ENCODE measurements around the gene MRPS2. TPM values are rescaled to one million over a fixed set of nuclear protein-coding genes. Genes with fewer than 3 reads are reported as not detected.

The MRPS2 gene
- total RNA-seq, 1 experiment from 2014 or later = 21.3 TPM

DNA sequence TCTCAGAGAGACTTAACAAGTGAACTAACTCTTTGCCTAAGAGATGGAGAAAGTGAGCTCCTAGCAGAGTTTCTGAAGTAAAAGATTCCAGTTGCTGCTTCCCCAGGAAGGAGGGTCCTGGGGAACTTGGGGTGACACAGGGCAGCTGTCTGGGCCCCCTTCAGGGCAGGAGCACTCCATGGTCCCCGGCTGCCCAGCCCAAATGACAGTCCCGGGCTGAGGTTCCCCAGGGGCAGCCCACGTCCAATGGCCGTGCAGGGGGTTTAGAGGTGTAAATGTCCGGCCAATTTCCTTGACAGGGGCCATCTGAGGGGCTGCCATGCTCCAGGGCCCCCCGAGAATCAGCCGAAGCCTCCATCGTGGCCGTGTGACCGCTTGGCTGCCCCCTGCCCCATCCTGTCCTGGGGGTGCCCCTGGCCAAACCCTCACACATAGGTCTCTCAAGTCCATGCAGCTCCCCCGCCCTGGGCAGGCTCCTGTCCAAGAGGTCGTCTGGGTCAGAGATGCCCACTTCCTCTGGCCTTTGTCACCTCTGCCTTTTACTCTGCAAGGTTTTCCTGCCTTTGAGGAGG, 26.4 kb upstream of the MRPS2 start:
- H3K27me3 ChIP-seq (replicated peaks) = no peaks in the 10 kb centered on the region
- DNase-seq (ENCODE audit: low read depth in 1 of 2, low spot score in 2 of 2) = no peak
- no peaks in the 10 kb centered on the region for H3K36me3 ChIP-seq
- H3K4me3 ChIP-seq = no peak overlapping the region
- H3K9me3 ChIP-seq (replicated peaks) = no peaks in the 10 kb centered on the region
- H3K27ac ChIP-seq = no peak overlapping the region
- H3K4me1 ChIP-seq (replicated peaks) = peaks cover 10% of the 10 kb centered on the region

DNA sequence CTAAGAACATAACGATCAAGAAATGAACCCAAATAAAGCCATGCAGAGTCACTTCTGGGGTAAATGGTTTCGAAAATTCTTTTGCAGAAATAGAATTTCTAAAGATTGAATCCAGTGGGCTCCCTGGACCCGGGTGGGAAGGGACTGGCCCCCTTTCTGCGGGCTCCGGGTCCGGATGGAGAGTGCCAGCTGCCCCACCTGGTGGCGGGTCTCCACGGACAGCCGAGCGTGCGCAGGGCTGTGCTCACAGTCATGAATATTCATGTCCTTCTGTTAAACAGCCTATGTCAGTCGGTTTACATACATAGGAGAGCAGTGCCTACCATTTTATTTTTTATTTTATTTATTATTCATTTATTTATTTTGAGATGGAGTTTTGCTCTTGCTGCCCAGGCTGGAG, 25.6 kb upstream of the MRPS2 start:
- DNase-seq (ENCODE audit: low read depth in 1 of 2, low spot score in 2 of 2) = no peak
- Histone ChIP-seq H3K27ac (no peak overlapping the region), H3K36me3 (no peaks in the 10 kb centered on the region), H3K4me1 (replicated peaks) (peaks cover 7% of the 10 kb centered on the region), H3K27me3 (replicated peaks) (no peaks in the 10 kb centered on the region), H3K4me3 (no peak overlapping the region), H3K9me3 (replicated peaks) (no peaks in the 10 kb centered on the region)

DNA sequence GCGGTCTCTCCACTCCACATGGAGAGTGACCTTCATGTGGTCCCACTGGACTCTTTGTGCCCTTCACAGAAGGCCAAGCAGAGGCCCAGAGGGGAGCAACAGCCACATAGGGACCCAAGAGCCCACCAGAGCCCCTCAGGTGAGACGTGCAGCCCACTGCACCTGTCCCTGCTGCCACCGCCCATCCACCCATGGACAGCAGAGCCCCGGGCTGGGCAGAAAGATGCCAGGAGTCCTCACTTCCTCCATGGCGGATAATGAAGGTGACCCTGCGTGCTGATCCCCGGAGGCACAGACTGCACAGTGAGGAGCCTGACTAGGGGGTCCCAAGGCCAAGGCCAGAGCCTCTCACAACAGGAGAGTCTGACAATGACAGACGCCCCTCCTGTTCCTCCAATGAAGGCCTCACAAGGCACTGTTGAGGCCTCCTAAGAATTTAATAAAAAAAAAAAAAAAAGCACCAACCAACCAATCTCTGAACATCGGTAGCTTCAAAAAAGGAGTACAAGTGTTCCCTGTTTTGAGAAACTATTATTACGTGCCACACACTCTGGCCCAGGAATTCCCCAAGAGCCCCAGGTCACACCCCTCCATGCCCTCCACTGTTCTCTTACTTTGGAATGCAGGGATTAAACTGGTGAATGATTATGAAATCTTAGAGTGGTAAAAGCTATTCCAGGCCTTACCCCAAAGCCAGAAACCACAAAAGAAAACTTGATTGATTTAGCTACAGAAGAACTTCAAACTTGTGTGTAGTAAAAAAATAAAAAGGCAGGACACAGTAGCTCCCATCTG, 23.7 kb upstream of the MRPS2 start:
- Histone ChIP-seq H3K36me3 (peaks cover 9% of the 10 kb centered on the region; the same call in 1 of the 2 replicates), H3K27me3 (replicated peaks) (no peaks in the 10 kb centered on the region), H3K9me3 (replicated peaks) (no peaks in the 10 kb centered on the region), H3K4me3 (no peak overlapping the region), H3K27ac (no peak overlapping the region), H3K4me1 (replicated peaks) (peaks cover 13% of the 10 kb centered on the region)
- no peak for DNase-seq (ENCODE audit: low read depth in 1 of 2, low spot score in 2 of 2)

- Histone ChIP-seq H3K4me1 (replicated peaks) (peaks cover 13% of the 10 kb centered on the region), H3K9me3 (replicated peaks) (no peaks in the 10 kb centered on the region), H3K4me3 (no peak overlapping the region; the same call in 1 of the 2 replicates), H3K27me3 (replicated peaks) (no peaks in the 10 kb centered on the region), H3K27ac (no peak overlapping the region), H3K36me3 (peaks cover 9% of the 10 kb centered on the region; the same call in 1 of the 2 replicates)
- no peak for DNase-seq (ENCODE audit: low read depth in 1 of 2, low spot score in 2 of 2)
These were observed 22.3 kb upstream of the MRPS2 start for GRCh38 chr9:135478191-135478590.

DNA sequence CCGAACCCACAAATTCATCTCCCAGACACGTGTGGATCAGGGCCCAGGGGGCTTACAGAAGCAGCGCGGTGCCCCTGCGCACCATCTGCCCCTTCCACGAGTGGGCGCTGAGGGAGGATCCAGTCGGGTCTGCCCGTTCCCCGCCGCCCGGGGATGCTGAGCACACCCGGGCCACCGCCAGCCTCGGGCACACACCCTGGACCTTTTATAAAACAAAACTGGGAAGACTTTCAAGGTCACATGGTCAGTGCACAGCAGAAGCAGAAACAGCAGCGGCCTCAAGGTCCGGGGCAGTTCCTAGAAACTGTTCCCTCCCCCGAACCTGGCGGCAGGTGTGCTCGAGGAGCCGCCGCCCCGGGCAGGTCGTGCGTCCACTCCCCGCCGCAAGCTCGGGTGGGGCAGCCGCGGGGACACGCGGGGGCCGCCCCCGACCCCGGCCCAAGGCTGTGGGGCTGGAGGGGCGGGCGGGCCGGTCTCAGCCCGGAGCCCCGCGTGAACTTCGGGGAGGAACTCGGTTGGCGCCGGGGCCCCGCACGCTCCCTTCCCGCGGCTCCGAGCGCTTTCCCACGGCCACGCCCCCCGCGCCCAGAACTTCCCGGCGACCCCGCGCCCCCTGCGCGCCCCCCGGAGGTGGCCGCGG, 21.5 kb upstream of the MRPS2 start:
- Histone ChIP-seq H3K27me3 (replicated peaks) (no peaks in the 10 kb centered on the region), H3K36me3 (peaks cover 10% of the 10 kb centered on the region; the same call in 1 of the 2 replicates), H3K4me1 (replicated peaks) (peaks cover 13% of the 10 kb centered on the region), H3K9me3 (replicated peaks) (no peaks in the 10 kb centered on the region), H3K4me3 (peak overlapping the region; percentile 50), H3K27ac (no peak overlapping the region)
- peak in 1 of 2 experiments; percentile 10 for DNase-seq (ENCODE audit: low read depth in 1 of 2, low spot score in 2 of 2)

DNA sequence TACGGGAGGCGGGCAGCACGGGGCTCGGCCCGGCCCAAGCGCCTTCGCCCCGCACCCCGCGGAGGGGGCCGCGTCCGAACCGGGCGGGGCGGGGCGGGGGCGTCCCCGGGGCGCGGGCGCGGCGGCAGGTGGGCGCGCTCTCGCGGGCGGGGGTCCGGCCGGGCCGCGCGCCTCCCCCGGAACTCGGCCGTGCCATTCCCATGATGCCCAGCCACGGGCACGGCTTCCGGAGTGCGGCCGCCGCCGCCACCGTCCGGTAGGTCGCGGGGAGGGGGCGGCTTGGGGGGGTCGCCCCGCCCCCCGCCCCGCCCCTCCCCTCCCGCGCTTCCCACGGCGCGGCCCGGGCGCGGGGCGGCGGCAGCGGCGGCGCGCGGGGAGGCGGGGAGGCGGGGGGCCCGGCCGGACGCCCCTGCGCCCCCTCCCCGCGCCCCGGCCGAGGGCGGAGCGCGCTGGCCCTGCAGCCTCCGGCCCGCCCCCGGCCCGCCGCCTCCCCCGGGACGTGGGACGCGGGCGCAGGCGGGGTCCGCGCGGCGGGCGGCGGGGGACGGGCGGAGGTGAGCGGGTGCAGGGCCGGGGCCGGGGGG, 20.9 kb upstream of the MRPS2 start, which contains the start of gene PPP1R26:
Gene PPP1R26, plus strand, starts transcription at position 314 of the 584 bp plus-strand sequence. CDS start 4,729 bp downstream, outside the sequence.
- H3K27ac ChIP-seq = no peak within 1 kb of the TSS
- no peak for DNase-seq (ENCODE audit: low read depth in 1 of 2, low spot score in 2 of 2)
- H3K4me1 ChIP-seq (replicated peaks) = peaks cover 13% of the 10 kb centered on the region
- no peaks in the 10 kb centered on the region for H3K27me3 ChIP-seq (replicated peaks)
- peak within 1 kb of the TSS; percentile 87 for H3K4me3 ChIP-seq
- H3K36me3 ChIP-seq = peaks cover 13% of the 10 kb centered on the region
- no peaks in the 10 kb centered on the region for H3K9me3 ChIP-seq (replicated peaks)

DNA sequence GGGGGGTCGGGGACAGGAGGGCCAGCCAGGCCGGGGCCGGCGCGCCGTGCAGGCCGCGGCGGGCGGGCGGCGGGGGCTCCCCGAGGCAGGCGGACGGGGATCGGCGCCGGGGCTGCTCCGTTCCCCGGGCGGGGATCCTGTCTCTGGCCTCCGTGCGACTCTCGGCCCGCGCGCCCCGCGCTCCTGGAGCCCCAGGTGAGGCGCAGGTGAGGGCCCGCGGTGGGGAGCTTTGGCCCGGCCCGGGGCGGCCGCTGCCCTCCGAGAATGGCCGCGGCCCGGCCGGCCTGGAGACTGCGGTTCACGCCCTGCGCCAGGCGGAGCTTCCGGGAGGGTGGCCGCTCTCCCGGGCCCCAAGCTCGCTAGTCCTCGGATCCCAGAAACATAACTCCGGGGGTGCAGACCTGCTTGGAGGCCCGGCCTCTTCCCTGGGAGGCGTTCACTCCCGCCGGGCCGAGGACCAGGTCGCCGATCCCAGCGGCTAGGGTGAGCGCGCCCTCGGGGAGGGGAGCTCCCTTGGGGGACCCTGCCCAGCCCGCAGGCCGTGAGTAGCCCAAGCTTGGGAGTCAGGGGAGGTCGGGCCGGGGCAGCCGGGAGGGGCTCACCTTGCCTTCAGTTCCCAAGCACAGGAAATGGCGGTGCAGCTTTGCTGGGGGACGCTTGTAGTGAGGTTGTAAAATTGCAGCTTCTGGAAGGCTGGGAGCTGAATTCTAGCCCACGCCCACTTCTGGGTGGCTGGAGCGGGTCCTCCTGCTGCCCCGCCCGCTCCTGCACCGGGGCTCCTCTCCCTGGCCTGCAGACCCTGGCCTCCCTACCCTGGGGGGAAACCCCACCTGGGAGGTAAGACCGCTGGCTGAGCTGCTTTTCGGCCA, 20.2 kb upstream of the MRPS2 start:
- peaks cover 17% of the 10 kb centered on the region for H3K36me3 ChIP-seq
- peak overlapping the region; percentile 87 for H3K4me3 ChIP-seq
- no peaks in the 10 kb centered on the region for H3K9me3 ChIP-seq (replicated peaks)
- H3K27me3 ChIP-seq (replicated peaks) = no peaks in the 10 kb centered on the region
- peak in 1 of 2 experiments; percentile 25 for DNase-seq (ENCODE audit: low read depth in 1 of 2, low spot score in 2 of 2)
- H3K27ac ChIP-seq = no peak overlapping the region
- H3K4me1 ChIP-seq (replicated peaks) = peaks cover 13% of the 10 kb centered on the region

DNA sequence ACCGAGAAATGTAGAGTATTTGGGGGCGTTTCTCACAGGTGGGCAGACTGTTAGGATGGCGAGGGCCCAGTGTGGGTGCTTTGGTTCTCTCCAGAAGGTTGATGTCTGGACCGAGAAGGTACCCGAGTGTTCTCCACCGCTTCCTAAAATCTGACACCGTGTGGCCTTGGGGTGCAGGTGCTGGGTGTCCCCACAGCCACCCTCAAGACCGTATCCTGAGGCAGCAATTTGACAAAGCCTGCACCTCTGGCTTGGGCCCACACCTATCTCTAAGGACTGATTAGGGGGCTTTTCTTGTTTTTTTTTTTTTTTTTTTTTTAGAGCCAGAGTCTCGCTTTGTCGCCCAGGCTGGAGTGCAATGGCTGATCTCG, 19.6 kb upstream of the MRPS2 start:
- Histone ChIP-seq H3K27ac (no peak overlapping the region), H3K36me3 (peaks cover 20% of the 10 kb centered on the region), H3K4me1 (replicated peaks) (peaks cover 13% of the 10 kb centered on the region), H3K4me3 (peak overlapping the region; percentile 87), H3K9me3 (replicated peaks) (no peaks in the 10 kb centered on the region), H3K27me3 (replicated peaks) (no peaks in the 10 kb centered on the region)
- no peak for DNase-seq (ENCODE audit: low read depth in 1 of 2, low spot score in 2 of 2)

DNA sequence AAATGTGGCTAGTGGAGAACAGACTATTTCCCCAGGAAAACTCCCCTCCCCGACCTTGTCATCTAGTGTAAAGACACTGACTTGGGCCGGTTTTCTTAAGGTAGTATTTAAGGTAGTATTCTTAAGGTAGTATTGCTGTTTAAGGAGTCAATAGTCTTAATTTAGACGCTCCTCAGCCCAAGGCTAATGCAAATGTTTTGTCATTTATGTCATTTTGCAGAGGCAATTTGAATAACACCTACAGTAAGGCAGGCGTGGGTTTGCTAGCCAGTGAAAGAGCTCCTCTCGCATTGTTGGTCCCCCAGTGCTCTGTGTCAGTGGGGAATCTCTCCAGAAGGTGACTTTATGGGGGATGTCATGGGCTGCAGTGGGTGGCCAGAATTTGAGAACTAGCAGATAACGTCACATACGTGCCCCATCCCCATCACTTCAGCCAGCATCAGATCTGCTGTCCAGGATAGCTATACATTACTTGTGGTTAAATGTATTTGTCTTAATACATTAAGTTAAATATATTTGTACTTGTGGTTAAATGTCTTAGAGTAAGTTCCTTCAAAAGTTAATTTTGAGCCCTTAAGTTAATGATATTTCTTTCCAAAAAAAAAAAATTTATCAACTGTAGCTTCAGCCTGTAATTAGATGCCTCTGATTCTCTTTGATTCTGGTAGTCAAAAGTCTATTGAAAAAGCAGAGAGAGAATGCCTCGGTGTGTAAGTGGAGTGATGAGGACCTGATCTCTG, 18.3 kb upstream of the MRPS2 start:
- DNase-seq (ENCODE audit: low read depth in 1 of 2, low spot score in 2 of 2) = no peak
- no peaks in the 10 kb centered on the region for H3K27me3 ChIP-seq (replicated peaks)

DNA sequence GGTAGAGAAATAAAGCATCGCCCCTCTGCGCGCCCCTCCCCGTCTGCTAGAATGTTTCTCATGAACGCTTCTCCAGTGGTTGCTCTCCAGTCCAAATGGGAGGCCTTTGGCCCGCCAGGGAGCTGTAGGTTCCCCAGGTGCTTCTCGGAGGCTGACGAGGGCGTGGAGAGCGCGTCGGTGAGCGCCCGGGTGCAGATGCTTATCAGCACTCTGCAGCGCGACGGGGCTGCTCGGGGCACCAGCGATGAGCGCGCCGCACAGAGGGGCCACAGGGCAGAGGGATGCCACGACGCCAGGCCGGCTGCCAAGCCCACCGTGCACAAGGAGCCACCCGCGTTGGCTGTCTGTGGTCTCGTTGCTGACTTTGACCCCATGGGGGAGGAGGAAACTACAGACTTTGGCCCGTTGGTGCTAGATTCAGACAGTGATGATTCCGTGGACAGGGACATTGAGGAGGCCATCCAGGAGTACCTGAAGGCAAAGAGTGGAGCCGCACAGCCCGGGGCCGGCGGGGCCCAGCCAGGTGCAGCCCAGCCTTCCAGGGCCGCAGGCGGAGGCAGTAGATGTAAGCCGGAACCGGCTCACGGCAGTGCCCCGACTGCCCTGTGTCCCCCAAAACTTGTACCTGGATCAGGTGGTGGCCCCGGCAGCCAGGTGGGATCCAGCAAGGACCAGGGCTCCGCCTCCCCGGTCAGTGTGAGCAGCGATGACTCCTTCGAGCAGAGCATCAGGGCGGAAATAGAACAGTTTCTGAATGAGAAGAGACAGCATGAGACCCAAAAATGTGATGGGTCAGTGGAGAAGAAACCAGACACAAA, 15.8 kb upstream of the MRPS2 start:
- Histone ChIP-seq H3K9me3 (replicated peaks) (no peaks in the 10 kb centered on the region), H3K27ac (no peak overlapping the region), H3K4me1 (replicated peaks) (peaks cover 6% of the 10 kb centered on the region), H3K27me3 (replicated peaks) (no peaks in the 10 kb centered on the region), H3K36me3 (peaks cover 32% of the 10 kb centered on the region), H3K4me3 (no peak overlapping the region)
- DNase-seq (ENCODE audit: low read depth in 1 of 2, low spot score in 2 of 2) = no peak

More for the DNA sequence above, 18.3 kb upstream of the MRPS2 start:
- Histone ChIP-seq H3K9me3 (replicated peaks) (no peaks in the 10 kb centered on the region), H3K4me3 (no peak overlapping the region), H3K27ac (no peak overlapping the region), H3K36me3 (peaks cover 27% of the 10 kb centered on the region), H3K4me1 (replicated peaks) (peaks cover 13% of the 10 kb centered on the region)

GRCh38 chr9:135485385-135485784, 15.1 kb upstream of the MRPS2 start:
- DNase-seq (ENCODE audit: low read depth in 1 of 2, low spot score in 2 of 2) = no peak
- Histone ChIP-seq H3K4me3 (no peak overlapping the region), H3K27ac (no peak overlapping the region), H3K27me3 (replicated peaks) (no peaks in the 10 kb centered on the region), H3K4me1 (replicated peaks) (peaks cover 6% of the 10 kb centered on the region), H3K9me3 (replicated peaks) (no peaks in the 10 kb centered on the region), H3K36me3 (peaks cover 29% of the 10 kb centered on the region)

DNA sequence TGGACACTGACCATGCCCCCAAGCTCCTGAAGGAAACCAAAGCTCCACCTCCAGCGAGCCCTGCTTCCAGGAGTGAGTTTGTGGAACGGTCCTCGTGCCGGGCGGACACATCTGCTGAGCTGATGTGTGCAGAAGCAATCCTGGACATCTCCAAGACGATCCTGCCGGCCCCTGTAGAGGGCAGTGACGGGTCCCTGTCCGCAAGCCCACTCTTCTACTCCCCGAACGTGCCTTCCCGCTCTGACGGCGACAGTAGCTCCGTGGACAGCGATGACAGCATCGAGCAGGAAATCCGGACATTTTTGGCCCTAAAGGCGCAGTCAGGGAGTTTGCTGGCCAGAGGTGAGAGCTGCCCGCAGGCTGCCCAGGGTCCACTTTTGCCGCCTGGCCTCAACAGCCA, 14.7 kb upstream of the MRPS2 start:
- no peak overlapping the region for H3K4me3 ChIP-seq
- H3K27ac ChIP-seq = no peak overlapping the region
- H3K27me3 ChIP-seq (replicated peaks) = no peaks in the 10 kb centered on the region
- no peak for DNase-seq (ENCODE audit: low read depth in 1 of 2, low spot score in 2 of 2)
- H3K9me3 ChIP-seq (replicated peaks) = no peaks in the 10 kb centered on the region
- peaks cover 24% of the 10 kb centered on the region for H3K36me3 ChIP-seq
- peaks cover 1% of the 10 kb centered on the region for H3K4me1 ChIP-seq (replicated peaks)
